ENCODE data around the gene AGPAT3.

Gene AGPAT3

GRCh38 chr21:44029460-44030087 is 164.6 kb downstream of the AGPAT3 start:
- no peak for DNase-seq

DNA sequence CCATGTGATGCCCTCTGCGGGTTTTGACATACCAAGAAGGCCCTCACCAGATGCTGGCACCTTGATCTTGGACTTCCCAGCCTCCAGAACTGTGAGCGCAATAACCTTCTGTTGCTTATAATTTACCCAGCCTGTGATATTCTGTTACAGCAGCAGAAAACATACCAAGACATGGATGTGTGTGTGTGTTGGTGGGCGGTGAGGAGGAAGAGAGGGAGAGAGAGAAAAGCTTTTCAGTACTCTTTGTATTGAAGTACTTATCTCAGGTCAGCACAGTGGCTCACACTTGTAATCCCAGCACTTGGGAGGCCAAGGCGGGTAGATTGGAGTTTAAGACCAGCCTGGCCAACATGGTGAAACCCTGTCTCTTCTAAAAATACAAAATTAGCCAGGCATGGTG is 170.2 kb downstream of the AGPAT3 start:
- DNase-seq, result no peak

All from NCI-H524 (cell line).